NCI-H2196 treated with DMSO at 0.1 percent for 48 hours (cell line): ENCODE results near the gene FAH.

Experiments used
- DNase-seq: peaks from one replicate; lab custom pipeline; 2025; ENCODE audit not compliant: unreplicated experiment; lab: John Stamatoyannopoulos, UW

Gene FAH

DNA sequence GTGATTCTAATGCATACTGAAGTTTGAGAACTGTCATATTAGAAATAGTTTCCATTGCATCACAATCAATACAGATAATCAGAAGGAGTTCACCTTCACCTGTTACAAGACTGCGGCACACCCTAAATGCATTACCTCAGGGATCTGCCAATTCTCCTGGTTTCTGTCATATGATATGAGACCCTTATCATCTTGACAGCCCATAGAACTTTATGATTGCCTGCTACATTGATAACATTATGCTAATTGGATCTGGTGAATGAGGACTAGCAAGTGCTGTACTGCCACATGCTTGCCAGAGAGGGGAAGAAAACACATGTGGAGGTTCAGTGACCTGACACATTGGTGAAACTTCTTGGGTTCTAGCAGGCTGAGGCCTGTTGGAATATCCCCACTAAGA lies 41.4 kb downstream of the FAH start:
- DNase-seq: no peak

DNA sequence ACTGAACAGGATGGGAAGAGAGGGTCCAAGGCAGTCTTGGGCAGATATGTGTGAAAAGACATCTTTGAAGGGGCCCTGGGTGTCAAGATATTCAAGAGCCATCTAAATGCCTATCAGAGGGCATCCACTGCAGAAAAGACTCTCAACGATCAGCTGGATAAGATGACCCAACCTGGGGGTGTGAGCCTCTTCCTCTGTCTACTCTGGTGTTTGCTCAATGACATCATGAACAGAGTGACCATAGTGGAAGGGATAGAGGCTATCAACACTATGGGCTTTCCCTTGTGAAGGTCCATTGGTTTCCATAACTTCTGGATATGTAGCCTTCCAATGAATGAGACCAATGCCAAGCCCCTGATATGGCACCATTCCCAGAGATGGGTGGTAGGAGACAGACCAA lies 42.1 kb downstream of the FAH start:
- no peak for DNase-seq

DNA sequence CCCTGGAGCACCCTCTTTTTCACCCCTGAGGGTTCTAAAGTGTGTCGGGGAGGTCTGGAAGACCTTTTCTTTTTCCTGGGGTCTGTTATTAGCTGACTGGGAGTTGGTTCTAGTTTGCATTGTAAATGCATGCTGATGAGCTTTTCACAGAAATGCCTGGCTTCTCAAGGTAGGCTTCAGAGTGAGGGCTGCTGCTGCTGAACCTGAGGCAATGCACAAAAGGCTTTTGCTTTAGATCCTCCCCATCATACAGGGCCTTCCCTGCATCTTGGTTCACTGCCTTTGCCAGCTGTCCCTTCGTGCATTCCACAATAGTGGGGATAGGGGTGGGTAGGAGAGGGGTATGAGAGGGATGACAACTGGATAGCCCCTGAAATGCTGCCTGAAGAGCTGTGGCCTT lies 46.6 kb downstream of the FAH start:
- DNase-seq: no peak

DNA sequence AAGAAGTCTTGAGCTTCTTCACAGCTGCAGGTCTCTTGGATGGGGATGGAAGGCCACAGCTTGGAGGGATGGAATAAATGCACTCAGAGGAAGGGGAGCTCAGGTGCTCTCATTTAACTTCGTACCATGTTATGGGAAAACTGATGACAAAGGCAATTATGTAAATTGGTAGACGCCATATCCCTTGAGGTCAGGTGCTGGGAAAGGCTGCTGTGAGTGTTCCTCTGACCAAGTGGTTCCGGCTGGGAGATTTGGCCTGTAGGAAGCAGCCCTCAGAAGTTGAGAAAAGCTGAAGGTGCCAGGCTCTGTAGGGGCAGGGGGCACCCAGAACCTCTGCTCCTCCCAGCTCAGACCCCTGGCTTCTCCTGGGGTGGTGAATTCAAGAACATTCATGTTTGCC lies 47.1 kb downstream of the FAH start:
- no peak for DNase-seq

DNA sequence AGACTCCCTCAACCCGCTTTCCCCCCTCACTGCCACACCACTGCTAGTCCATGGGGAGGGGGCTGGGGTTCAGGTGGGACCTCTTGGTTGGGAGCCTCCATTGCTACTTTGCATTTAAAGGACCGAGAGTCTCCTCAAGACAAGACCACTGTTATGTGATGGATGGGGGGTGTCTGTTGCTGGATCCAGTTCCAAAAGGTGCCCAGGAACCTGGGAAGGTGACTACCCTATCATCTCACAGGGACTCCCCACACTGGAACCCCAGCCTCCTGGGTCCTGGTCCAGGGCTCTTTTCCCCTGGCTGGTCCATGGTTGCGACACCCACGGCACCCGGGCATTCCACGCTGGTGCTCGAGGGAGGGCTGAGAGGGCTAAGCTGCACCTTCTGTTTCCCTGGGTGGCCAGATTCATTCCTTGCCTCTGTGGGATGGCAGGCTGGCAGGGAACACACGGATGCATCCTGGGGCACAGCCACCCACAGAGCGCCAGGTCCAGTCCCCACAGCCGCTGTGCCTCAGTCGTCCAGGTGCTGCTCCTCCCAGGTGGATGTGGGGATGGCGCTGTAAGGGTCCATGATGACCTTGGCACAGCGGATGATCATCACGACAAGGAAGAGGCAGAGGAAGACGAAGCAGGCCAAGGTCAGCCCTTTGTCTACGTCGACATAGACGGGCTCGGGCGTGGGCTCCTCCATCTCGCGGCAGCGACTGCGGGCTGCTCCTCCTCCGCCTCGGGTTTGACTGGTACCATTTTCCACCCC lies 48.6 kb downstream of the FAH start:
- DNase-seq: no peak

DNA sequence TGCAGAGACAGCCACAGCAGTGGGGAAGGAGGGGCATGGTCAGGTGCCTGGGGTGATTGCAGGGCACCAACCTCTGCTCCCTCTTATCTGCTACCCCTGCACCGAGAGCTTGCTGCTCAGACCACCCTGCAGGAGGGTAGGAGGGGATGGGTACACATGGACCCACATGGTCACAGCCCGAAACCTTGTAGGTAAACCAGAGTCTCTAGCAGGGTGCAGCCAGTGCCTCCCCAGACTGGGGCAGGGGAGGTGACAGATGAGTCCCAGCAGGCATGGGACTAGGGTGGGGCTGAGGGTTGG lies 49.2 kb downstream of the FAH start:
- no peak for DNase-seq

DNA sequence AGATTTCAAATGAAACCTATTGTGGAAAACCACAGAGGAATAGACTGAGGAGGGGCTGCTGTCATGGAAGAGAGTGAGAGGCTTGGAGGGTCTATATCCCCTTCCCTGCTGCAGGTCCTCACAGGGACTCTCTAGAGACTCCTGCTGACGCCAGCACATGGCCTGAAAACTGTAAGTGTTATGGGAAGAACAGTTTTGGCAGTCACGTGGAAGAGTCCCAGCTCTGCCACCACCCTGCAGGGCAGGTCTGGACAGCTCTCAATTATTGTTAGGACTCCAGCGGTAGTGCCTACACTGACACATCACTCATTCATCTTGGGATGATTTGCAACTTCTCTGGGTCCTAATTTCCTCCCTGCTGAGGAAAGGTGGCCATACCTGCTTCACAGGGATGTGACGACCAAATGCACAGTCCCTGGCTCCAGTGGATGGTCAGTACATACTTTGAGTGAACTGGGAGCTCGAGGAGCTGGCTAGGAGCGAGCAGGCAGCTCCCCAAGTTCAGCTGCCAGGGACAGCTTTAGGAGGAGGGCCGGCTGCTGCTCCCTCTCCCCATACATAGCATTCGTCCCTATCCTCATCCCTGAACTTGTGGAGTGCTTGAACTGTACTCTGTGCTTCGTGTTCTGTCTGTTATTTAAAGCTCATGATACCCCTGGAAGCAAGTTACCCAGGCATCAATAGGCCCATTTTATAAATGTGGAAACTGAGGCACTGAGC lies 50.0 kb downstream of the FAH start:
- no peak for DNase-seq

DNA sequence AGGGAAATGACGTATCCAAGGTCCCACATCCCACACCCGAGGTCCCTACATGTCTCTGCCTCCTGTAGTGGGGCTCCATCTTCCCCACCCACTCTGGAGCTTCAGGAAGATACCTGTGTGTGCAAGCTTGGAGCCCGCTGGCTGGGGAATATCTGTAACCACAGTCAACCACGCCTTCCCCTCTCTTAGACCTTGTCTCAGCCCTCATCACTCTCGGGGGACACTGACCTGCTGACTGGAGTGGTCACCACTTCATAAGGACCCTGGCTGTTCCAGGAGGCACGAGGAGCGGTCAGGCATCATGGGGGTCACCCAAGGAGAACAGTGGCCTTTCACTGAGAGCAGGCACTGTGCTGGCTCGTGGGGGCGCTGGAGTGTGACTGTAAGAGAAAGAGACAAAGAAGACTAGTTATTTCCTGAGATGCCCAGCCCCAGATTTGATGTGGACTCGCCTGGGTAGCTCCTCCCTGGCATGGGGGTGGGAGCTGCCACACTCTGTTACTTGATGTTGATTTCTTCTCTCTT lies 50.6 kb downstream of the FAH start:
- no peak for DNase-seq

DNA sequence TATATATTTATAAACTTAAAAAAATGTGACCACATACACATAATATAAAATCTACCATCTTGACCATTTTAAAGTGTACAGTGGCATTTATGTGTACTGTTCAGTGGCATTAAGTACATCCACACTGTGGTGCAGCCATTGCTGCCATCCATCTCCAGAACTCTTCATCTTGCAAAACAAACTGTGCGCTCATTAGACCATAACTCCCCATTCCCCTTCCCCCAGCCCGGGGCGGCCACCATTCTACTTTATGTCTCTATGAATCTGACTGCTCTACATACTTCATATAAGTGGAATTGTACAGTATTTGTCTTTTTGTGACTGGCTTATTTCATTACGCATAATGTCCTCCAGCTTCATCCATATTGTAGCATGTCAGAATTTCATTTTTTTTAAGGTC lies 51.4 kb downstream of the FAH start:
- no peak for DNase-seq

DNA sequence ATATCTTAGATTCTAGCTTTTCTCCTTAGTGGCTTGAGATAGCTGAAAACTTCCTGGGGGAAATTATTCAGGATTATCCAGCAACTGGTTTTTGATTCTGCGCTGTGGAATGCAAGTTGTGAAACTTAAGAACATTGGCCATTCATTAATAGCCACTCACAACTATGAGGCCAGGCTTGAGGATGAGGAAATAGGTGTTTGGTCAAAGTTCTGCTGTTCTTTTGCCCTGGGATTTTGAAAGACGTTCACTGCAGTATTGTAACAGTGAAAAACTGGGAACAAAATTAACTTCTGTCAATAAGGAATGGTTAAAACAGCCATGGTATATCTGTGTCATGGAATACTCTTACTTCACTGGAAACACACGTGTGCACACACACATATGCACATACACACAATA lies 55.1 kb downstream of the FAH start:
- DNase-seq: no peak

DNA sequence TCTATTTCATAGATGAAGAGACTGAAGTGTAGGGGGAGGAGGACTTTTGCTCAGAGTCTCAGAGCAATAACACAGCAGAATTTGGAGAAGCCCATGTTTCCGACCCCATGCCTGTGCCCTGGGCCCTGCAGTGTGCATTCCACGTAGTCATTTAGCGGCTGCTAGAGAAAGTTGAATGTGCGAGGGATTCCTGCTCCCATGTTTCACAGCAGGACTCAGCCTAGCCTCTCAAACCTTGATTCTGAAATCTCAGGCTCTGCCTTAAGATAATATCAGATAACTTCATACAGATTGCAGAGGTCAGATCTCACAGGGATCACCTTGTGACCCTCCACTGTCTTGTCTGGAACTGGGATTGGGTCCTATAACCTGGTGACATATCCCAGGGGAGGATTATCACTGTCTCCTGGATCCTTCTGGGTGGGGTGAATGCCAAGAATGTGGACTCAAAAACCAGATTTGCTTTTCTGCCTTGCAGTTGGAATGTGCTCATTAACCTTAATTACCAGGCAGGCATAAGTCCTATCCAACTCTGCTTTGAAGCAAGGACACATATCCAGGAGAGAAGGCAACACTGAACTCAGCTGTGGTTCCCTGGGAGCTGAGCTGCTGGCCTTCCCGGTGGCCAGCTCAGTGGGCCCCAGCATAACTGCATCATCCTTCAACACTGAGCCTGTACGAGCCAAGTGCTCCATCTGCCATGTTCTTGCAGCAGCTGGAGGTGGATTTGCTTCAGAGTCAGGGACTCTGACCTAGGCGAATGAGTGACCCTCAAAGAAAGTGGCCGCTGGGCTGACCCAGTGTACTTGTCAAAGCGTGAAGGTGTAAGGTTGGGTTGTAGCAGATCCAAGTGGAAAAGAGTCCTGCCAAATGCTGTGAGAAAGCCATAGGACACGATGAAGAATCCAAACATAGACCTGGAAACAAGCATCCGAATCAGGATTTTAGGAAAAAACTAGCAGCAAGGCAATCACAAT lies 56.2 kb downstream of the FAH start:
- no peak for DNase-seq

DNA sequence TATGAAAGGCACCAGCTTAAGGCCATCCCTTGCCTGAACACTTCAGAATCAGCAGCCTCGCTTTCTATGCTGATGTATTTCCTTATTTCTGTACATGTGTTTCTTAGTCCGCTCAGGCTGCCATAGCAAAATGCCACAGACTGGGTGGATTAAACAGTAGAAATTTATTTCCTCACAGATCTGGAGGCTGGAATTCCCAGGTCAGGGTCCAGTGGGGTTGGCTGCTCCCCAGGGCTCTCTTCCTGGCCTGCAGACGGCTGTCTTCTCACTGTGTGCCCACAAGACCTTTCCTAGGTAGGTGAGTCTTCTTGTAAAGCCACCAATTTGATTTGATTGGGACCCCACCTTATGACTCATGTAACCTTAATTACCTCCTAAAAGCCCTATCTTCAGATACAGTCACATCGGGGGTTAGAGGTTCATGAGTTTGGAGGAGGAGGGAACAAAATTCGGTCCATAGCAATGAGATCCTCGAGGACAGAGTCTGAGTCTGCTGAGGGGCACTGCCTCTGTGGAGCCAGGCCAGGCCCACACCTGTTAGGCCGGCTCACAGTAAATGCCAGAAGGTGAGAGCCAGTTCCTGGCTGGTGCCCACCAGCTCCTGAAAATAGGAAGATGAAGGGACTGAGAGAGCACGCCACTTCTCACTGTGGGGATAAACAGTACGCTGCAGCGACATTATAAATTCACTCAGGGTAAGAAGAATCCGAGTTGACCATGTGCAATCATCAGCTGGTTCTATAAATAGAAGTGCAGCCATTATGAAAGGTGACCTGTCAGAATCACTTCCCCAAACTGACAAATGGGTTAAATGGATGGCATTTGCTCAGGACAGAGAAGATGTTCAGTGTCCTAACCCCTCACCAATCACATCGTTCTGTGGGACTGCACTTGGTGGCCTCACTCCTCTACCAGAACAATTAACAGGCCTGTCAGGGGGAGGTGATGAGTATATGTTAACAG lies 58.1 kb downstream of the FAH start:
- no peak for DNase-seq

DNA sequence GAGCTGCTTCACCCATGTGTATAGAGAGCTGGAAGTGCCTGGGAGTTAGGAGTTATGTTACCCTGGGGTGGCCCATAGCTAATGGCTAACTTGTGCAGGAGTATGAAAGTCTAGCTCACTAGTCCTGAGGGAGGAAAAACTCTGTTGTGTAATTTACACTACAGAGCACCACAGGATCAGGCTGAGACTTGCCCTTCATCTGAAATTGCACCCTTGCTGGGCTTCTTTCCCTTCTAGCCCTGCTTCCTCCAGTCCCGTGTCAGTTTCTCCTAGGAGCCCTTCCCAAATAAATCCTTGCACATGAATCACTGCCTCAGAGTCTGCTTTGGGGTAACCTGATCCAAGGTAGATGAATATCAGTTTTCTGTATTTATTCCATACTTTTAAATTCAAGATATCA lies 59.2 kb downstream of the FAH start:
- DNase-seq: no peak

DNA sequence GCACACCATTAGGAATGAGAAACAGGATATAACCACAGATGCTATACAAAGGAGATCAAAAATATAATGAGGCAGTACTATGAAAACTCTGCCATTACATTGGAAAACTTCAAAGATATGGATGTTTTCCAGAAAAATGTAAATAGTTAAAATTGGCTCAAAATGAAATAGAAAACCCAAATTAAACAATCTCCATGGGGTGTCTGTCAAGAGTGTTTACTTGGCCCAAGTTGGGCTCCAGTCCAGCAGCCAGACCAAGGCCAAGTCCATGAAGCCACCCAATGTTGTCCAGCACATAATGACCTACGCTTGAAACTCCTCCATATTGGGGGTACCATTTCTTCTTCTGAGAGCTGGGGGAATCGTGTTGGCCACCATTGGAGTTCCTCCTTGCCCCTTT lies 62.1 kb downstream of the FAH start:
- no peak for DNase-seq

DNA sequence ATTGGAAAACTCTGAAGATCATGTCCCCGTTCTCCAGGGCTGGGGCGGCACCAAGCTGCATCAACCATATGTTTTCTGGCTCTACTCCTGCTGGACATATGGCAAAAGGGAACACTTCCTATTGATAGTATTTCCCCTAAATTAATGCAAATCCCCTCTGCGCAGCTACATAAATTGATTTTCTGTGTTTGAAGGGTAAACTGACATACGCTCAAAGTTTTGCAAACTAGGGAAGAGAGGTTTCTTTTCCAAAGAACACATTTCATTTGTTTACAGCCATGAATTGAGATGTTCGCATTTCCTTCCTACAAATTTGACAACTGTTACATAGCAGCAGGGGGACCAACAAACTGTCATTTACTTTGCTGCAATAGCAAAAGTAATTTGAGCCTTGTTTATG lies 63.3 kb downstream of the FAH start:
- DNase-seq: no peak

DNA sequence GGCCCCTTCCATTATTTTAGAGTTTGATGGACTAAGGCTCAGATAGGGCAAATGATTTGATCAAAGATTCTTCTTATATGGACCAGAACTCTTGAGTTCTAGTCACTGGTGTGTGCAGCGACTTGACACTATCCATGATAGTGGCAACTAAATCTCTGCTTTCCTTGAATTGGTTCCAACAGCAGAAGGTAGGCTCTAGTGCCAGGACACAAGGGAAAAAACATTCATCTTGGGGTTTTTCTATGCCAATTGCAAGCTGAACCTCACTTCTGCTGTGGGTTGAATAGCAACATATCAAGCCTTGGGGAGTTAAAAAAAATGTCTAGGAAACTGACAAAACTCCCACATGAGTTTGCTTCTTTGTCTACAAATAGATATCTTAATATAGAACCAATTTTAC lies 64.1 kb downstream of the FAH start:
- no peak for DNase-seq

DNA sequence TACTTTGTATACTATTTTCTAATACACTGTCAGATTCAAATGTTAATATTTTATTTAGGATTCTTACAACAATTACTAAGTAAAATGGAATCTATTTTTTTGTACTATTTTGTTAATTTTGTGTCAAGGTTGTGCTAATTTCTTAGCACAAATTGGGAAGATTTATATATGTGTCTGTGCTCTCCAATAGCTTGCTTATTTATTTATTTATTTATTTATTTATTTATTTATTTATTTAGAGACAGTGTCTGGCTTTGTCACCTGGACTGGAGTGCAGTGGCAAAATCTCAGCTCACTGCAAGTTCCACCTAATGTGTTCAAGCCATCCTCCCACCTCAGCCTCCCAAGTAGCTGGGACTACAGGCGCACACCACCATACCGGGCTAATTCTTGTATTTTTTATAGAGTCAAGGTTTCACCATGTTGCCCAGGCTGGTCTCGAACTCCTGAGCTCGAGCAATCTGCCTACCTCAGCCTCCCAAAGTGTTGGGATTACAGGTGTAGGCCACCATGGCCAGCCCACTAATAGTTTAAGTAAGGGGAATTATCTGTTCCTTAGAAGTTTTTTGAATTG lies 64.6 kb downstream of the FAH start:
- DNase-seq: no peak

DNA sequence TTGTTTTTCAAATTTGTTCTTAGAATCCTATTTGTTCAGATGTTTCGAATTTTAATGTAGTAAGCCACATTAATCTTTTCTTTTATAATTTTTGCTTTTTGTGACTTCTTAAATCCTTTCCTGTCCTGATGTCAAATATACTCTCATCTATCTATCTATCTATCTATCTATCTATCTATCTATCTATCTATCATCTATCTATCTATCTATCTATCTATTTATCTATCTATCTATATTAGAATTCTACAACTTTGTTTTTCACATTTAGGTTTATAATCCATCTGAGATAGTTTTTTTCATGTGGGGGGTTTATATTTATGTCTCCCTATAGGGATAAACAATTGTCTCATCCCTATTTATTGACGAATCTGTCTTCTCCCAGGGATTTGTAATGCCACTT lies 67.2 kb downstream of the FAH start:
- no peak for DNase-seq

DNA sequence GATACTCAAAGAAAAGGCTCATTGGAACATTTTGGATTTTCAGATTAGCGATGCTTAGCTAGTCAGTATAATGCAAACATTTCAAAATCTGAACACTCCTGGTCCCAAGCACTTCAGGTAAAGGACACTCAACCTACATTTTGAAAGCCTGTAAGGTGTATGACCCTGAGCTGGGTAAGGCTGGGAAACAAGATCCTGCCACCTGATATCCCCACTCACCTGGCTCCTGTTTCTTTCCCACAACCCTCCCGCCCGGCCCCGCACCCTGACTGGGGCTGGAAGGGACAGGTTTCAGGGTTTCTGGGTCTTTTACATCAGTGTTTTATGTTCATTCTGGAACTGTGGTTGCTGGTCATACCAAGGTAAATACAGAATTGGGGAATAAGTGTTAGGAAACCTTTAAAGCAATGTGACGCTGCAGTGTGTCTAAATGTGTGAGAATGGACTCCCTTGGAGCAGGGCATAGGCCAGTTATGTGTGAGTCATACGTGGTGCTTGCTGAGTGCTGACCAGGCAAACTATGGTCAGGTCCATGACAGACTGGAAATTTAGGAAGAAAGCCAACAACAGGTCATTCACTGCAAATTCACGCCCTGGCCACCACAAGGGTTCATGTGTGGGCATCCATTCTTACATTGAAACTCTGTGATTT lies 76.3 kb downstream of the FAH start:
- DNase-seq: no peak

DNA sequence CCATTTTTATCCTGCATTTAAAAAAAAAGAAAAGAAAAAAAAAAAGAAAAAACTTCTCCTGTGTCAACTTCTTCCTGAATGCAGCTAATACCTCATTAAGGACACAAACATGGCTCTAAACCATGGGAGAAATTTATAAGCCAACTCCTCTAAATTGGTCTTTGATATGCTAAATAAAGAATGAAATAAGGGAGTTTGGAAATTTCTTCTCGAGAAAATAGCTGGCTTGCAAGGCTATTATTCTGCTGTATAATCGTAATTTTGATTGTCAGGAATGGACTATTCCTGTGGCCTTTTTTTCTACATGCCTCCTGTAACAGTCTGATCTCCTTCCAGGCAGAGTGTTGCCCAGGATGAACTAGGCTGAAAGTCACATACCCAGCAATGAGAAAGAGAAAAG lies 78.6 kb downstream of the FAH start:
- DNase-seq: no peak
